GM12891 (cell line): Measurements from ENCODE around the gene PRKCE.

Experiments
- POLR2A ChIP-seq: IDR thresholded peaks from 2 replicates; pipeline ENCODE4 v1.6.1; 2011; ENCODE audit warnings: low read depth, low read length, control low read depth
- TAF1 ChIP-seq: IDR thresholded peaks from 2 replicates; pipeline ENCODE4 v1.6.1; 2011; ENCODE audit warnings: low read depth, low read length, control low read depth

GRCh38 chr2:45994060-45994459 lies 342.6 kb downstream of the PRKCE start:
- TF ChIP-seq POLR2A (no peak), TAF1 (no peak)
